ENCODE results near the gene BLCAP.

DNA sequence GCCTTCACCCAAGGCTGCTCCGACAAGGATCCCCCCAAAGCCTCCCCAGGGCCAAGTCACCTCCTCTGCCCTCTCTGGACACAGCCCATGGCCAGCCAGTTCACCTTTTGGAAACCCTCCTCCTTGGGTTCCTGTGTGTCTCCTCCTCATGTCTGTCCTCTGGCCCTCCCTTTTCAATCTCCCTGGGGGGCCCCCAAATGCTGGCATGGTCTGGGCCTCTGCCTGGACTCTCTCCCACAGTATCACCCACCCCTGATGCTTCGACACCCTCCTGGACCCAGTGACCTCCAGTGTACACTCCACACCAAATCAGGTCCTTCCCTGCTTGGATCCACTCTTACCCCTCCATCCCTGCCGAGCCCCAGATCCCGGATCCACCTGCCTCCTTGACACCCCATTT, 53.3 kb downstream of the BLCAP start:
- TF ChIP-seq POLR2A (IDR thresholded peaks at IDR 0.05; ENCODE audit: low read length) (no peak), GATA1 (IDR thresholded peaks at IDR 0.05; ENCODE audit: low read depth, low read length) (no peak)

Measured in erythroblast (primary cell).